HepG2 (cell line): ENCODE data around the gene NBR1. TPM values are rescaled to one million over a fixed set of nuclear protein-coding genes. Genes with fewer than 3 reads are reported as not detected.

Experiments
- ESRRA ChIP-seq: sonication (generic); formaldehyde crosslinking; IDR thresholded peaks from 2 replicates; pipeline ENCODE4 v1.5.1; 2020; ENCODE audit warnings: mild to moderate bottlenecking, low read depth, missing genetic modification reagents
- KLF11 ChIP-seq: IDR thresholded peaks from 2 replicates; pipeline ENCODE4 v1.6.1; 2016; ENCODE audit warnings: missing compliant biosample characterization
- MAZ ChIP-seq, 2 experiments: sonication (generic) in 1 of 2; formaldehyde crosslinking in 1 of 2; IDR thresholded peaks; 2 replicates each; pipeline versions ENCODE4 v1.5.0 to v1.6.1; 2012 to 2020; ENCODE audit warnings: low read depth in 2 of 2, mild to moderate bottlenecking in 2 of 2, borderline replicate concordance in 1 of 2, improper control_type of control experiment in 1 of 2, low read length in 1 of 2, missing genetic modification reagents in 1 of 2, moderate library complexity in 1 of 2
- RFXANK ChIP-seq: IDR thresholded peaks from 2 replicates; pipeline ENCODE4 v1.6.1; 2016
- SALL2 ChIP-seq: sonication (generic); formaldehyde crosslinking; IDR thresholded peaks from 2 replicates; pipeline ENCODE4 v1.8.1; 2023; ENCODE audit warnings: mild to moderate bottlenecking, missing genetic modification reagents, inconsistent platforms
- TP53 ChIP-seq: sonication (generic); formaldehyde crosslinking; conservative IDR thresholded peaks from 2 replicates; pipeline ENCODE4 v1.4.0; 2020; ENCODE audit warnings: missing genetic modification reagents
- ZMYM3 ChIP-seq: sonication (generic); formaldehyde crosslinking; IDR thresholded peaks from 2 replicates; pipeline ENCODE4 v1.5.1; 2020; ENCODE audit warnings: mild to moderate bottlenecking, missing genetic modification reagents
- ZNF3 ChIP-seq: IDR thresholded peaks from 2 replicates; pipeline ENCODE4 v1.7.0; 2017; ENCODE audit warnings: inconsistent platforms
- ZNF30 ChIP-seq: sonication (generic); formaldehyde crosslinking; IDR thresholded peaks from 2 replicates; pipeline ENCODE4 v1.5.0; 2020; ENCODE audit warnings: mild to moderate bottlenecking, missing genetic modification reagents
- ZNF451 ChIP-seq: sonication (generic); formaldehyde crosslinking; IDR thresholded peaks from 2 replicates; pipeline ENCODE4 v1.5.0; 2020; ENCODE audit warnings: mild to moderate bottlenecking, missing genetic modification reagents
- ZNF558 ChIP-seq: sonication (generic); formaldehyde crosslinking; IDR thresholded peaks from 2 replicates; pipeline ENCODE4 v1.9.0; 2022; ENCODE audit warnings: mild to moderate bottlenecking, missing genetic modification reagents, borderline replicate concordance
- ZNF776 ChIP-seq: sonication (generic); formaldehyde crosslinking; IDR thresholded peaks from 2 replicates; pipeline ENCODE4 v1.4.0; 2020; ENCODE audit warnings: mild to moderate bottlenecking, missing genetic modification reagents
- polyA plus RNA-seq, 8 experiments: library from polyadenylated mRNA; depleted of rRNA in 3 of 8; stranded (reverse) in 7 of 8; unstranded in 1 of 8; fragments of >200 nt; fragmentation: Illumina TruSeq in 4 of 8; extraction: Trizol in 4 of 8; gene quantifications; 2 replicates each; pipeline versions ENCODE4 v1.2.1 to v1.2.3, GENCODE V29; 2011 to 2016; ENCODE audit warnings: low read depth in 4 of 8, missing spikeins in 1 of 8, mixed read lengths in 1 of 8; ENCODE audit not compliant: insufficient read depth in 1 of 8
- total RNA-seq, 5 experiments: library from RNA; depleted of rRNA; stranded (reverse); fragments of >200 nt; fragmentation: Illumina TruSeq; extraction: Trizol; gene quantifications; 2 replicates each; pipeline ENCODE4 v1.2.3, GENCODE V29; 2016; ENCODE audit warnings: low read depth in 1 of 5
- TF ChIP-seq, protein P1 (sequence below): IDR thresholded peaks from 2 replicates; pipeline ENCODE4 v1.6.1; 2016; ENCODE audit warnings: missing biosample characterization, missing genetic modification reagents, low read depth
- TF ChIP-seq, protein P2 (sequence below): sonication (generic); formaldehyde crosslinking; IDR thresholded peaks from 2 replicates; pipeline ENCODE4 v1.8.1; 2023; ENCODE audit warnings: mild to moderate bottlenecking, missing genetic modification reagents
- TF ChIP-seq, protein P3 (sequence below): sonication (generic); formaldehyde crosslinking; IDR thresholded peaks from 2 replicates; pipeline ENCODE4 v1.8.0; 2022; ENCODE audit warnings: missing genetic modification reagents, mild to moderate bottlenecking, inconsistent platforms, borderline replicate concordance
- TF ChIP-seq, protein P4 (sequence below): sonication (generic); formaldehyde crosslinking; IDR thresholded peaks from 2 replicates; pipeline ENCODE4 v1.5.0; 2020; ENCODE audit warnings: mild to moderate bottlenecking, missing genetic modification reagents, borderline replicate concordance

NBR1 gene
- total and polyA plus RNA-seq, 2 of the 13 experiments (the other 11 are each of a cell fraction or from before 2014, with no cell fraction given), result 51.7 to 121 TPM

DNA sequence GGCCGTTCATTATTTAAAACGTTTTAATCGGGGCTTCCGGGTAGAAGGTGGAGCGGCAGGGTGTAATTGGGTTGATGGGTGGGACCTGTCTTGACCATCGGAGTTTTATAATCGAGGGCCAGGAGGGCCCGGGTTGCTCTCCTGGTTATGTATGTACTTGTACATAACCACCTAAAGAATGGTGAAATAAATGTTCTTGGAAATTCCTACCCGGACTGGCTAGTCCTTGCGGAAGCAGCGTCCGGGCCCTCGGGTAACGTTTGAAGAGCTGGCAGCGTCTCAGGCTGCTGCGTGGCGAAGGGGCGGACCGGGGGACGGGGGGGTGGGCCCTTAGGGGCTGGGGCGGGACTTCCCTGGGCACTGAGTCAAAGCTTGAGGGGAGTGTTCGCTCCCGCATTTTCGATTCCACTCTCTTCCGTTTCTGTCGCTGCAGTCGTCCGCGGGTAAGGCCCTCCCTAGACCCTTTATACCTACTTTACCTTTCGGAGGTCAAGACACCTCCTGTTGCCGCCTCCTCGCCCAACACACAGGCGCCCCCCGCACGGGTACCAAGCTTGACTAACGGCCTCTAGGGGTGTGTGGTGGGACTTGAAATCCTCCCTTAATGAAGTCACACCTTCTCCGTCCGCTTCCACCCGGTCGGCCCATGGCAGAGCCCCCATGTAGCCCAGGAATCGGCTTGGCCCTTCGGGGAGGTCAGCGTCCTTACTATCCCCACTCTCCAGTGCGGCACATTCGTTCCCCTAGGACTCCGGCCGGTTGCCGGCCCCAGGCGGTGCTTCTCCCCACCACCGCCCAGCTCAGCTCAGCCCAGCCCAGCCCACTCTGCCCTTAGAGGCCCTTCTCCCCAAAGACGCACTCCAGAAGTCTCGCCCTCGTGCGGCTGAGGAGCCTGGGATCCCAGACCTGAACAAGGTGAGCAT lies 40.7 kb downstream of the NBR1 start, which contains the start of gene TMEM106A (continued):
- TF ChIP-seq ZNF451, result no peak
- peak; percentile 64; the same call in 1 of the 2 replicates for TF ChIP-seq ZNF776 (CRISPR knock-in tag)
- TF ChIP-seq ESRRA (CRISPR knock-in tag), result no peak
- no peak for TF ChIP-seq RFXANK (CRISPR knock-in tag)
- TF ChIP-seq, protein P1, sequence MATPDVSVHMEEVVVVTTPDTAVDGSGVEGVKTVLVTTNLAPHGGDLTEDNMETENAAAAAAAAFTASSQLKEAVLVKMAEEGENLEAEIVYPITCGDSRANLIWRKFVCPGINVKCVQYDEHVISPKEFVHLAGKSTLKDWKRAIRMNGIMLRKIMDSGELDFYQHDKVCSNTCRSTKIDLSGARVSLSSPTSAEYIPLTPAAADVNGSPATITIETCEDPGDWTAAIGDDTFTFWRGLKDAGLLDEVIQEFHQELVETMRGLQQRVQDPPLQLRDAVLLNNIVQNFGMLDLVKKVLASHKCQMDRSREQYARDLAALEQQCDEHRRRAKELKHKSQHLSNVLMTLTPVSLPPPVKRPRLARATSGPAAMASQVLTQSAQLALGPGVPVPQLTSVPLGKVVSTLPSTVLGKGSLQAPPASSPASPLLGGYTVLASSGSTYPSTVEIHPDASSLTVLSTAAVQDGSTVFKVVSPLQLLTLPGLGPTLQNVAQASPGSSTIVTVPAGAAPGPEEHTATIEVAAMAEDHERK (CRISPR knock-in tag), result no peak
- TF ChIP-seq, protein P2, sequence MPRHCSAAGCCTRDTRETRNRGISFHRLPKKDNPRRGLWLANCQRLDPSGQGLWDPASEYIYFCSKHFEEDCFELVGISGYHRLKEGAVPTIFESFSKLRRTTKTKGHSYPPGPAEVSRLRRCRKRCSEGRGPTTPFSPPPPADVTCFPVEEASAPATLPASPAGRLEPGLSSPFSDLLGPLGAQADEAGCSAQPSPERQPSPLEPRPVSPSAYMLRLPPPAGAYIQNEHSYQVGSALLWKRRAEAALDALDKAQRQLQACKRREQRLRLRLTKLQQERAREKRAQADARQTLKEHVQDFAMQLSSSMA (CRISPR knock-in tag), result no peak
- no peak for TF ChIP-seq MAZ (IDR thresholded peaks at IDR 0.05; ENCODE audit: borderline replicate concordance, low read depth, low read length)
- peak; percentile 75 for TF ChIP-seq MAZ (CRISPR knock-in tag; IDR thresholded peaks at IDR 0.05; ENCODE audit: low read depth)
- TF ChIP-seq, protein P3, sequence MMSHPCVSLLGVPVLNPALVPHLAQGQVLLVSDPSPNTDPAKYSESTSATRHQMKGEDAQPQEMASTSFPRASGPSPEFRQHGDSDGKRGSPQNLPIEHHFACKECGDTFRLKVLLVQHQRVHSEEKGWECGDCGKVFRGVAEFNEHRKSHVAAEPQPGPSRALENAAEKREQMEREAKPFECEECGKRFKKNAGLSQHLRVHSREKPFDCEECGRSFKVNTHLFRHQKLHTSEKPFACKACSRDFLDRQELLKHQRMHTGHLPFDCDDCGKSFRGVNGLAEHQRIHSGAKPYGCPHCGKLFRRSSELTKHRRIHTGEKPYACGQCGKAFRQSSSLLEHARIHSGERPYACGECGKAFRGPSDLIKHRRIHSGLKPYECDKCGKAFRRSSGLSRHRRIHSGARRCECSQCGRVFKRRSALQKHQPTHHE, result no peak; the same call in 1 of the 2 replicates
- no peak; the same call in 1 of the 2 replicates for TF ChIP-seq SALL2
- TF ChIP-seq, protein P4, sequence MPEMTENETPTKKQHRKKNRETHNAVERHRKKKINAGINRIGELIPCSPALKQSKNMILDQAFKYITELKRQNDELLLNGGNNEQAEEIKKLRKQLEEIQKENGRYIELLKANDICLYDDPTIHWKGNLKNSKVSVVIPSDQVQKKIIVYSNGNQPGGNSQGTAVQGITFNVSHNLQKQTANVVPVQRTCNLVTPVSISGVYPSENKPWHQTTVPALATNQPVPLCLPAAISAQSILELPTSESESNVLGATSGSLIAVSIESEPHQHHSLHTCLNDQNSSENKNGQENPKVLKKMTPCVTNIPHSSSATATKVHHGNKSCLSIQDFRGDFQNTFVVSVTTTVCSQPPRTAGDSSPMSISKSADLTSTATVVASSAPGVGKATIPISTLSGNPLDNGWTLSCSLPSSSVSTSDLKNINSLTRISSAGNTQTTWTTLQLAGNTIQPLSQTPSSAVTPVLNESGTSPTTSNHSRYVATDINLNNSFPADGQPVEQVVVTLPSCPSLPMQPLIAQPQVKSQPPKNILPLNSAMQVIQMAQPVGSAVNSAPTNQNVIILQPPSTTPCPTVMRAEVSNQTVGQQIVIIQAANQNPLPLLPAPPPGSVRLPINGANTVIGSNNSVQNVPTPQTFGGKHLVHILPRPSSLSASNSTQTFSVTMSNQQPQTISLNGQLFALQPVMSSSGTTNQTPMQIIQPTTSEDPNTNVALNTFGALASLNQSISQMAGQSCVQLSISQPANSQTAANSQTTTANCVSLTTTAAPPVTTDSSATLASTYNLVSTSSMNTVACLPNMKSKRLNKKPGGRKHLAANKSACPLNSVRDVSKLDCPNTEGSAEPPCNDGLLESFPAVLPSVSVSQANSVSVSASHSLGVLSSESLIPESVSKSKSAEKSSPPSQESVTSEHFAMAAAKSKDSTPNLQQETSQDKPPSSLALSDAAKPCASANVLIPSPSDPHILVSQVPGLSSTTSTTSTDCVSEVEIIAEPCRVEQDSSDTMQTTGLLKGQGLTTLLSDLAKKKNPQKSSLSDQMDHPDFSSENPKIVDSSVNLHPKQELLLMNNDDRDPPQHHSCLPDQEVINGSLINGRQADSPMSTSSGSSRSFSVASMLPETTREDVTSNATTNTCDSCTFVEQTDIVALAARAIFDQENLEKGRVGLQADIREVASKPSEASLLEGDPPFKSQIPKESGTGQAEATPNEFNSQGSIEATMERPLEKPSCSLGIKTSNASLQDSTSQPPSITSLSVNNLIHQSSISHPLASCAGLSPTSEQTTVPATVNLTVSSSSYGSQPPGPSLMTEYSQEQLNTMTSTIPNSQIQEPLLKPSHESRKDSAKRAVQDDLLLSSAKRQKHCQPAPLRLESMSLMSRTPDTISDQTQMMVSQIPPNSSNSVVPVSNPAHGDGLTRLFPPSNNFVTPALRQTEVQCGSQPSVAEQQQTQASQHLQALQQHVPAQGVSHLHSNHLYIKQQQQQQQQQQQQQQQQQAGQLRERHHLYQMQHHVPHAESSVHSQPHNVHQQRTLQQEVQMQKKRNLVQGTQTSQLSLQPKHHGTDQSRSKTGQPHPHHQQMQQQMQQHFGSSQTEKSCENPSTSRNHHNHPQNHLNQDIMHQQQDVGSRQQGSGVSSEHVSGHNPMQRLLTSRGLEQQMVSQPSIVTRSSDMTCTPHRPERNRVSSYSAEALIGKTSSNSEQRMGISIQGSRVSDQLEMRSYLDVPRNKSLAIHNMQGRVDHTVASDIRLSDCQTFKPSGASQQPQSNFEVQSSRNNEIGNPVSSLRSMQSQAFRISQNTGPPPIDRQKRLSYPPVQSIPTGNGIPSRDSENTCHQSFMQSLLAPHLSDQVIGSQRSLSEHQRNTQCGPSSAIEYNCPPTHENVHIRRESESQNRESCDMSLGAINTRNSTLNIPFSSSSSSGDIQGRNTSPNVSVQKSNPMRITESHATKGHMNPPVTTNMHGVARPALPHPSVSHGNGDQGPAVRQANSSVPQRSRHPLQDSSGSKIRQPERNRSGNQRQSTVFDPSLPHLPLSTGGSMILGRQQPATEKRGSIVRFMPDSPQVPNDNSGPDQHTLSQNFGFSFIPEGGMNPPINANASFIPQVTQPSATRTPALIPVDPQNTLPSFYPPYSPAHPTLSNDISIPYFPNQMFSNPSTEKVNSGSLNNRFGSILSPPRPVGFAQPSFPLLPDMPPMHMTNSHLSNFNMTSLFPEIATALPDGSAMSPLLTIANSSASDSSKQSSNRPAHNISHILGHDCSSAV (CRISPR knock-in tag), result no peak
- TF ChIP-seq KLF11 (CRISPR knock-in tag), result 0 out of 2 replicates have a peak, but pooled peaks have one; percentile 47
- TF ChIP-seq ZNF558 (CRISPR knock-in tag), result 0 out of 2 replicates have a peak, but pooled peaks have one; percentile 1
- TF ChIP-seq ZNF30, result no peak
- TF ChIP-seq TP53, result 0 out of 2 replicates have a peak, but pooled peaks have one; percentile 12
- no peak for TF ChIP-seq ZNF3 (CRISPR knock-in tag)
- TF ChIP-seq ZMYM3, result no peak
